OCI-M1 (cell line): ENCODE data around the gene NMU.
"Not testable (repeated sequence)": the region's sequence is repeated elsewhere in the genome, so short reads cannot be mapped to it uniquely, and the experiment has no call there.

Source experiments
- DNase-seq: peaks from one replicate; lab custom pipeline; 2025; lab: John Stamatoyannopoulos, UW

Gene NMU

DNA sequence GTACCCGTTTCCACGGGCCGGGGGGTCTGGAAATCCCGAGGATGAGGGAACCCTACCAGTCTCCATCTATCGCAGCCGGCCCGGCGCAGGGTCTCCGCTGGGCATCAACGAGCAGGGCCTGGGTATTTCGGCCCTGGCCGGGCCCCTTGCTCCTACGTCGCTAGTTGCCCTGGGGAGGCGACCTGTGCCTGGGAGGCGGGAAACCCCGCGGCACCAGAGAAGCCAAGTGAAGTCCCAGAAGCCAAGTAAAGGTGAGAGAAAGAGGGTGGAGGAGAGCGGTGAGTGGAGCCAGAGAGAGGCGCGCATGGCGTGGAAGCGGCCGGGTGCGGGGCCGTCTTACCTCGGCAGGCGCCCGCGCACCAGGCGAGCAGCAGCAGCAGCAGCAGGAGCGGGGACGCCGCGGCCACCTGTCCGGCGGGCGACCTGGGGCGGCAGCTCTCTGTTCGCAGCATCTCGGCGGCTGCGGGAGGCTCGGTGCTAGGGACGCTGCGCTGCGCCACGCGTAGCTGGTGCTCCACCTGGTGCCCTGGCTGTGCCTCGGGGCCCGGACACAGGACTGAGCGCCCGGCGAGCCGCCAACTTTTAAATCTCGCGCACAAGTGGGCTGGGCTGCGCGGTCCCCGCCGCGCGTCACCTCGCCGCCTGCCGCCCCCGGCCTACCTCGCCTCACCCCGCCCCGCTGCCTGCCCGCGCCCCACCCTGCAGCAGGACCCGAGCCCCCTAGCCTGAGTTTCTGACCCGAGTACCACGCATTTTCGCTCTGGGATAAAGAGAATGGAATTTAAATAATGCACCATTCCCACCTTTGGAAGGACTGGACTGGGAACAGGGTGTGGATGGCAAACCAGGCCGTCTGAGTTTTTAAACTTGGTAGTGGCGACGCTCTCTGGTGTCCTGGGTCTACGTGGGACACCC, at the start of gene NMU:
Gene NMU (minus strand): TSS at position 558 of the 915 bp plus-strand sequence. CDS start 106 bp downstream, at position 452.
- DNase-seq, result peak; percentile 78

DNA sequence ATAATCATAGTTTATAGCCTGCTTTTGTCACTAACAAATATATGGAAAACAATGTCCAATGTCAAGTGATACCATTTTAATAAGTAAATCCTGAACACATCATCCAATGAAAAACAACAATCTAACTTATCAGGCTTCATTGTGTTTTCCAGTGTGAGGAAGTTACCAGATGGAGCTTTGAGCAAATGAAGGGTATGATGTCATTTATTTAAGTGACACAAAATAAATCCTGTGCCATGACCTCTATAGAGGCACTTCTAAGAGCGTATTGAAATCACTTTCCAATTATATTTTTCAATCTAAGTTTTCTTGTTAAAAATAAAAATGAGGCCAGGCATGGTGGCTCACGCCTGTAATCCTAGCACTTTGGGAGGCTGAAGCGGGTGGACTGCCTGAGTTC, 48.2 kb upstream of the NMU start:
- DNase-seq, result no peak

DNA sequence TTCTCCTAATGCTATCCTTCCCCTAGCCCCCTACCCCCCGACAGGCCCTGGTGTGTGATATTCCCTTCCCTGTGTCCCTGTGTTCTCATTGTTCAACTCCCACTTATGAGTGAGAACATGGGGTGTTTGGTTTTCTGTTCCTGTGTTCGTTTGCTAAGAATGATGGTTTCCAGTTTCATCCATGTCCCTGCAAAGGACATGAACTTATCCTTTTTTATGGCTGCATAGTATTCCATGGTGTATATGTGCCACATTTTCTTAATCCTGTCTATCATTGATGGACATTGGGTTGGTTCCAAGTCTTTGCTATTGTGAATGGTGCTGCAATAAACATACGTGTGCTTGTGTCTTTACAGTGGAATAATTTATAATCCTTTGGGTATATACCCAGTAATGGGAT, 46.7 kb upstream of the NMU start:
- DNase-seq, result not testable (repeated sequence)

- no peak for DNase-seq
These were observed 46.2 kb upstream of the NMU start for GRCh38 chr4:55682295-55682694.

GRCh38 chr4:55681430-55681829, 45.3 kb upstream of the NMU start:
- DNase-seq, result no peak

- no peak for DNase-seq
These were observed 39.2 kb upstream of the NMU start for GRCh38 chr4:55675196-55675793.

DNA sequence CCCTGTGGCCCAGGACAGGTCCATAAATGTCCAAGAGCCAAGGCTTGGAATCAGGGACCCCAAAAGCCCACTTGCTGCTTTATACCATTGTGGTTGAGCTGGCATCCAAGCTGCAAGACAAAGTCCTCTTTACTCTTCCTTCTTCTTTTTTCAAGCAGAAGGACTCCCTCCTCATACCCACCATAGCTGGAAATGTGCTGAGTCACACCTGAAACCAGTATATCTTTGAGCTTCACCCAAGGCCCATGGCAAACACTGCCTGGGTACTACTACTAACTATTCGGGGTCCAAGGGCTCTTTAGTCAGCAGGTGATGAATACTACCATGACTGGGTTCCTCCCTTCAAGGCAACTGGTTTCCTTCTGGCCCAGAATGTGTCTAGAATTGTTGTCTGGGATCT, 37.3 kb upstream of the NMU start:
- DNase-seq, result peak; percentile 63

DNA sequence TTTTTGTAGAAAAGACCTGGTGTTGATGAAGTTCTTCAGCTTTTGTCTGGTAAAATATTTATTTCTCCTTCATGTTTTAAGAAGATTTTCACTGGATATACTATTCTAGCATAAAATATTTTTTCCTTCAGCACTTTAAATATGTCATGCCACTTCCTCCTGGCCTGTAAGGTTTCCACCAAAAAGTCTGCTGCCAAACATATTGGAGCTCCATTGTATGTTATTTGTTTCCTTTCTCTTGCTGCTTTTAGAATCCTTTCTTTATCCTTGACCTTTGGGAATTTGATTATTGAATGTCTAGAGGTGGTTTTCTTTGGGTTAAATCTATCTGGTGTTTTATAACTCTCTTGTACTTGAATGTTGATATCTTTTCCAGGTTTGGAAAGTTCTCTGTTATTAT, 35.6 kb upstream of the NMU start:
- peak; percentile 38 for DNase-seq

DNA sequence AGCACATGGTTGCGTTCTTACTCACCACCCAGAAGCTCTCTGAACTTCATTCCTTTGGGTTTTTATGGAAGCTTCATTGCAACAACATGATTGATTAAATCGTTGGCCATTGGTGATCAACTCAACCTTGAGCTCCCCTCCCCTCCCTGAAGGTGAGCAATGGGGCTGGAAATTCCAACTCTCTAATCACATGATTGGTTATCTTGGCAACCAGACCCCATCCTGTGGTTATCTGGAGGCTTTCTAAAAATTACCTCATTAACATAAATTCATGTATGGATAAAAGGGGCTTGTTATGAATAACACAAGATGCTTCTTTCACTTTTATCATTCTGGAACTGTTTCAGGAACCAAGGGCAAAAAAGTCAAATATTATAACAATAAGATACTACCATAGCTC, 34.6 kb upstream of the NMU start:
- peak; percentile 73 for DNase-seq

- DNase-seq, result no peak
These were observed 32.4 kb upstream of the NMU start for GRCh38 chr4:55668449-55668848.

DNA sequence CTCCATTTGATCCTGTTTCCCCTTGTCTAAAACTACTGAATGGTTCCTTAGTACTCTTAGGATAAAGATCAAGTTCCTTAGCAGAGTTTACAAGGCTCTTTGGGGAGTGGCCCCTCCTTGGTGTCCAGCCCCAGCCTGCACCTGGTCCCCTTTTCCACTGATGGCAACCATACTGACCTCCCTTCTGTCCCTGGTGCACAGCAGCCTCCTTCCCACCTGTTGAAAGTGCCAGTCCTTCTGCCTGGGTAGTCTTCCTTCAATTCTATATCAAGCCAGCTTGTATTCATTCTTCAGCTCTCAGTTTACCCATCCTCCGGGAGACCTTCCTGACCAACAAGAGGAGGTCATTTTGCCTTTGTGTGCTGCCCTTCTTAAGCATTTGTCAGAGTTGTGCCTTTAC, 30.4 kb upstream of the NMU start:
- DNase-seq, result no peak

- DNase-seq, result no peak
These were observed 27.0 kb upstream of the NMU start for GRCh38 chr4:55663145-55663544.

- DNase-seq, result no peak
These were observed 25.4 kb upstream of the NMU start for GRCh38 chr4:55661398-55662056.

DNA sequence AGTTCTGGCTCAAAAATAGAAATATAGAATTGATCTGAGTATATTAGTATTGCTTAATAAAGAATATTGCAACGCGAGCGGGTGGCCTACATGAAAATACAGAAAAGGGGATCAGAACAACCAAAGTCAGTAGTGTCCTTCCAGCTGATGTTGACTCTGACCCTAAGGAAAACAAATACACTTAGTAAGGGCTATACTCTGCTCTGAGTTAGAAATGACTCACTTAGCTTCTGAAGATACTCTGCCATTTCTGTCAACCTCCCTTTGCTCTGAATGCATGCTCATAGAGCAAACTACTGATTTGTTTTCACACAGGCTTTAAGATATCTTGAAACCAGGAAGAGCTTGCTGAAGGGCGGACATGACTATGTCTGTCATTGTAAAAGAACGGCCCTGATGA, 22.6 kb upstream of the NMU start:
- no peak for DNase-seq

- no peak for DNase-seq
These were observed 18.0 kb upstream of the NMU start for GRCh38 chr4:55654131-55654530.

DNA sequence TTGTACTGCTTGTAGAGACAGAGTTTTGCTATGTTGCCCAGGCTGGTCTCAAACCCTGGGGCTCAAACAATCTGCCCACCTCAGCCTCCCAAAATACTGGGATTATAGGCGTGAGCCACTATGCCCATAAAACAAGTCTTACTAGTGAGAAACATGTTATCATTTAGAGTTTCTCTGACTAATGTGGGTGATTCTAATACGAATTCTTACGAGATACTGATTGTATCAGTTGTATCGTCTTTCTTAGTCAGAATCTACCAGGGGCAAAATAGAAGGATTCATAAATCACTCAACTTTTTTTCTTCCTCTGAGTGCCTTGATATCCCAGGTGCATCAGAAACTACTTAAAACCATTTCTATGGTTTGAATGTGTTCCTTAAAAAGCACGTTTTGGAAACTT, 14.4 kb upstream of the NMU start:
- no peak for DNase-seq

DNA sequence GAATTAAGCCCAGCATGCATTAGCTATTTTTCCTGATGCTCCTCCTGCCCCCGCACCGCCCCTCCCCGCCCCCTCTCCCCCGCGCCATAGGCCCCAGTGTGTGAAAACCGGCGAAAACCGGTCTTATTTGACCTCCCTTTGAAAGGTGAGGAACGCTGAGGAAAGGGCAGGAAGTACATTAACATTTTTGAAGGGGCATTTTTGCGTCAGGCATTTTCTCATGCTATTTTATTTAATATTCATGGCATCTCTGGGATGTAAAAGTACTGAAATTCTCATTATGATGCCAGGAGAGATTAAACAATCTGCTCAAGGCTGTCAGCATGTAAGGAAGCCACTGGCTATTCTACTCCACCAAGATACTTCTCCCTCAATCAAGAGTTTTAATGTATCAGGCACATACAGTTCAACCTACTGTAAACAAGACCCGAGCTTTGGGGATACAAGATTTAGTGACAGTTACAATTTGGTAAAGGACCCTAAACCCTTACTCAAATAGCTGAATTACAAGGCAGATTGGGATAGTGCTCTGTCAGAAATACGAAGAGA, 1.2 kb upstream of the NMU start:
- no peak for DNase-seq

GRCh38 chr4:55636656-55636999, 530 bp upstream of the NMU start:
- no peak for DNase-seq

GRCh38 chr4:55635282-55635681, 816 bp downstream of the NMU start:
- peak; percentile 73 for DNase-seq

DNA sequence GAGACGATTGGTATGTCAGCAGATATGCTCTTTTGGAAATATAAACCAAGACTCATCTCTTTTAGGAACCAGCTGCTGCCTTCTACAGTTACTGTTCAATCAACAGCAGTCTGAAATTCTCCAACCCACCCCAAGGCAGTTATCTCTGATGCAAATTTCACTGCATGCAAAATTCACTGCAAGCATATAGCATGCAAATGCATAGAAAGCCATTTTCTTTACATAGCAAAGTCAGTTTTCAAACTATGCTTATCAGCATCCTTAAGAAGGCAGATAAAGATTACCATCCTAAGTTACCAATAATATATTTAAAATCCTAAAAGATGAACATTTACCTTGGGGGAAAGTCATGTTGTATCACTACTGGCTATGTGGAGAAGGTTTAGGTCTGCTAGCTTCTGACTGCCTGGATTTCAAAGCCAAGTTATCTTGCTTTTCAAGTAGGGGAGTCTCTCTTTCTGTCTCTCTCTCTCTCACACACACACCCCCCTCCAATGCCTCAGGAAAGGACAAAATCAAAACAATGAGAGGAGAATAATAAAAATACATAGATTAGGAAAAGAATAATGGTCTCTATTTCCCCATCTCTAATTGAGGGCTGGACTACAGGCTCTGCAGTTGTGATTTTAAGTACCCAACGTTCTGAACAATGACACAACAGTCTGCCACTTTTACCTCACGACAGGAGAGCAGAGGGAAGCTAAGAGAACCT, 1.5 kb downstream of the NMU start:
- DNase-seq, result peak; percentile 48

DNA sequence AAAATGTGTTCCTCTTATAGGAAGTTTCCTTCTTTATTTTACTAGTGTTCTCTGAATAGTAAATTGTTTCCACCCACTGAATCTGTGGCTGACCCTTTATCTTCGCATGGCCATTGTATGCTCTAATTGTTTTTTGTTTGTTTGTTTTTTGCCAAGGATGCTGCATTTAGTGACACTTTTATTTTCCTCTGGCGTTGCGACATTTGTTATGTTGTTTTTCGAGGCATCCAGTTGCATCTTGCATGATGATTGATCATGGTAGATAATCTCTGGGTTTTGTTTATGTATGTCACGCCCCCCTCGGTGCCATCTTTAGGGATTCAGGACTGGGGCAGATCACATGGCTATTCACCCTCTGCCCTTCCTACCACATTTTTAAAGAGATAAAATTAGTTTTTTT, 2.2 kb downstream of the NMU start:
- no peak for DNase-seq

DNA sequence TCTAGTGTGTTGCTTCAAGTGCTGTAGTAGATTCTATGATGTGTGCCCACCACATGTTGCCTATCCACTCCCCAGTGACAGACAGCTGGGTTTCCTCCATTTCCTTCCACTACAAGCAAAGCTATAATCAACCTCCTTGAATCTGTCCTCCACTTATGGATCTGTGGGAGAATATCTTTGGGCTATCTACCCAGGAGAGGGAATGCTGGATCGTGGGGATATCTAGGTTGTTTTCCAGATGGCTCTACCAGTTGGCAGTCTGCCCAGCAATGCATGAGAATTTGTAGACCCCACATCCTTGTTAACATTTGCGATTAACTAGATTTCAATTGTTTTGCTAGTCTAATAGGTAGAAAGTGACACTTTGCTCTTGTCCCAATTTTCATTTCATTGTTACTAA, 10.3 kb downstream of the NMU start:
- DNase-seq, result no peak
